Vagina (tissue), 2 donors: ENCODE measurements around the gene PPDPF.

Source experiments
- CTCF ChIP-seq, 3 experiments: fragments of 450-650 bp in 2 of 3; fragments of 200-600 bp in 1 of 3; sonication (generic) in 1 of 3; IDR thresholded peaks; one replicate each; pipeline ENCODE4 v1.5.1; 2017 to 2019; ENCODE audit warnings: antibody characterized with exemption in 3 of 3, mild to moderate bottlenecking in 2 of 3, moderate library complexity in 2 of 3
- POLR2A ChIP-seq, 2 donors: fragments of 450-650 bp; IDR thresholded peaks; one replicate each; pipeline ENCODE4 v1.6.1; 2017; ENCODE audit warnings: antibody characterized with exemption in 2 of 2, mild to moderate bottlenecking in 2 of 2, moderate library complexity in 2 of 2

GRCh38 chr20:63545814-63546213 lies 25.2 kb downstream of the PPDPF start:
- TF ChIP-seq CTCF (IDR thresholded peaks at IDR 0.05) (no peak), POLR2A (IDR thresholded peaks at IDR 0.05) (no peak)
